LNCaP clone FGC (cell line): ENCODE data around the gene HAGHL.

Experiments used
- DNase-seq: peaks from one replicate; pipeline ENCODE4 v3.0.0-alpha.2; 2011; ENCODE audit warnings: low read depth
- H3K4me3 ChIP-seq: 2 replicates; pipeline ENCODE4 v1.5.1; 2011; ENCODE audit warnings: mild to moderate bottlenecking, low read depth, low read length, control low read depth
- TF ChIP-seq, protein P1 (sequence below): IDR thresholded peaks from 2 replicates; pipeline ENCODE4 v1.5.1; 2012; ENCODE audit warnings: mild to moderate bottlenecking; ENCODE audit not compliant: control insufficient read depth, insufficient read depth; ENCODE audit errors: extremely low read depth

HAGHL gene

DNA sequence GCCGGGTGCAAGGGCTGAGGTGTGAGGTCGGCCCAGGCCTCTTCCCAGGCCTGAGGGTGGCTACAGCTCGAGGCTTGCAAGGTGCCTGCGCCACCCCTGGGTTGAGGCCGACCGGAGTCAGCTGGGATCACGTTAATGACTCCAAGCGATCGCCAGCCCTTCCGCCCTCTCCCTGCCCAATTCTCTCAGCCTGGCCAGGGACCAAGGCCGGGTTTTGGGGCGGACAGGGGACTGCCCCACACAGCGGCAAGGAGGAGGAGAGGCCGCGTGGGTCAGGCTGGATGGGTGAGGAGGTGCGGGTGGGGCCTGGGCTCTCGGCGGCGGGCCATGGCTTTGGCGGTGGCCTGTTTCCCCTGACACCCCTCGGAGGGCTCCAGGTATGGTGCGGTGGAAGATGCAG is 33.5 kb upstream of the HAGHL start:
- H3K4me3 ChIP-seq, result no peak overlapping the region
- TF ChIP-seq, protein P1, sequence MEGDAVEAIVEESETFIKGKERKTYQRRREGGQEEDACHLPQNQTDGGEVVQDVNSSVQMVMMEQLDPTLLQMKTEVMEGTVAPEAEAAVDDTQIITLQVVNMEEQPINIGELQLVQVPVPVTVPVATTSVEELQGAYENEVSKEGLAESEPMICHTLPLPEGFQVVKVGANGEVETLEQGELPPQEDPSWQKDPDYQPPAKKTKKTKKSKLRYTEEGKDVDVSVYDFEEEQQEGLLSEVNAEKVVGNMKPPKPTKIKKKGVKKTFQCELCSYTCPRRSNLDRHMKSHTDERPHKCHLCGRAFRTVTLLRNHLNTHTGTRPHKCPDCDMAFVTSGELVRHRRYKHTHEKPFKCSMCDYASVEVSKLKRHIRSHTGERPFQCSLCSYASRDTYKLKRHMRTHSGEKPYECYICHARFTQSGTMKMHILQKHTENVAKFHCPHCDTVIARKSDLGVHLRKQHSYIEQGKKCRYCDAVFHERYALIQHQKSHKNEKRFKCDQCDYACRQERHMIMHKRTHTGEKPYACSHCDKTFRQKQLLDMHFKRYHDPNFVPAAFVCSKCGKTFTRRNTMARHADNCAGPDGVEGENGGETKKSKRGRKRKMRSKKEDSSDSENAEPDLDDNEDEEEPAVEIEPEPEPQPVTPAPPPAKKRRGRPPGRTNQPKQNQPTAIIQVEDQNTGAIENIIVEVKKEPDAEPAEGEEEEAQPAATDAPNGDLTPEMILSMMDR, result no peak
- no peak for DNase-seq

DNA sequence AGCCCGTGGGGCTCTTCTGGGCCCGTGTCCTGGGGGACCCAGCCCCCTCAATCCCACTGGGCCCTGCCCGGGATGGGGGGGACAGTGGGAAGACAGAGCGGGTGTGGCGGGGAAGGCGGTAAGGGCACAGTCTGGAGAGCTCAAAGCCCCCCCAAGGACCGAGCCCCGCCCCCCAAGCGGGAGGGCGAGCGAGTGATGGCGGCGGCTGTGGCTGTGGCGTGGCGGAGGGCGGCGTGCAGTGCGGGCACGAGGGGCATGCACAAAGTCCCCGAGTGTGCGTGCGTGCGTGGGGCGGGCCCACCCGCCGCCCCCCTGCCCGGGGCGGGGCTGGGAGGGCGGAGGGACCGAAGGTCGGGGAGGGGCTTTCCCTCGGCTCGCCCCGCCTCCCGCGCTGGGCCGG is 33.1 kb upstream of the HAGHL start:
- TF ChIP-seq, protein P1, result no peak
- H3K4me3 ChIP-seq, result no peak overlapping the region

DNA sequence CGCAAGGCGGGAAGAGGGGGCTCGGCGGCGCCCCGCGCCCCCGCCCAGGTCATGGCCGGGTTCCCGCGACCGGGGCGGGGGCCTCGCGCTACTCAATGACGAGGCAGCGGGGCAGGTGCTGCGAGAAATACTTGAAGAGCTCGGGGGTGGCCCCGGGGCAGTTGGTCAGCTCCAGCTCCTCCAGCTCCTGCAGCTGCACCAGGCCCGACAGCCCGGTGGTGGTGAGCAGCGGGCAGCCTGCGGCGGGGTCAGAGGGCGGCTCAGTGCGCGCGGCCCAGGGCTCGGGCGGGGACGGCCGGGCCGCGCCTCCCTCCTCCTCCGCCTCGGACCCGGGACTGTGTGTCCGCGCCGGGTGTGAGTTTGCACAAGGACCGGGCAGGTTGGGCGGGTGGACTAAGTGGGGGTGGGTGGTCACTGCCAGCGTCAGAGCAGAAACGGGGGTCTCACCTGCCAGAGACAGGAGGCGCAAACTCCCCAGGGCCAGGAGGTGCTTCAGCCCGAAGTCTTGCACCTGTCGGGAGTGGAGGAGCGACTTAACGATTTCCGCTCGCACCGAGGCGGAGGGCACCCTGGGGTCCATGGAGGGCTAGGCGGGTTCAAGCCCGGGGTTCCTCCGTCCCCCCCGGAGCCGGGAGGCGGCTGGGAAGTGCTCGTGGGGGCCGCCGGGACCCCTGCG is 32.6 kb upstream of the HAGHL start:
- DNase-seq, result no peak
- TF ChIP-seq, protein P1, result no peak
- peak overlapping the region; percentile 56 for H3K4me3 ChIP-seq

More for the DNA sequence above, 33.1 kb upstream of the HAGHL start:
- DNase-seq, result no peak

DNA sequence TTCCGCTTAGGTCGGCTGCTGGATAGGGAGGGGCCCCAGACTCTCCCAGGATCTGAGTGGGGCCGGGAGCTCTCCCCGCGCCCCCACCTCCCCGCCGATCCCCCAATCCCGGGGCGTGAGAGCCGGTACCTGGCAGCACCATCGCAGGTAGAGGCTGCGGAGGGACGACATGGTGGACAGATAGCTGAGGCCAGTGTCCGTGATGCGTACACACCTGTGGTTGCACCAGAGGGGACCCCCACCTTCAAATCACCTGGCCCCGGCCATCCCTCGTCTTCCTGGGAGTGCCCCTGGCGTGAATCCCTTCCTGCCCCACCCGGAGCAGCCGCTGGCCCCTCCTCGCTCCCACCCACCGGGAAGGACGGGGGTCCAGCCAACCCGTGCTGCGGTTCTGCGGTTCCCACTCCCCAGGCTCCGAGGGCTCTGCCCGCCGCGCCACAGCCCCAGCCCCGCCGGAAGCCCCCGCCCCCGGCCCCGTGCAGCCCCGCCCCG is 32.0 kb upstream of the HAGHL start:
- TF ChIP-seq, protein P1, result no peak
- H3K4me3 ChIP-seq, result peak overlapping the region; percentile 56
- DNase-seq, result no peak

DNA sequence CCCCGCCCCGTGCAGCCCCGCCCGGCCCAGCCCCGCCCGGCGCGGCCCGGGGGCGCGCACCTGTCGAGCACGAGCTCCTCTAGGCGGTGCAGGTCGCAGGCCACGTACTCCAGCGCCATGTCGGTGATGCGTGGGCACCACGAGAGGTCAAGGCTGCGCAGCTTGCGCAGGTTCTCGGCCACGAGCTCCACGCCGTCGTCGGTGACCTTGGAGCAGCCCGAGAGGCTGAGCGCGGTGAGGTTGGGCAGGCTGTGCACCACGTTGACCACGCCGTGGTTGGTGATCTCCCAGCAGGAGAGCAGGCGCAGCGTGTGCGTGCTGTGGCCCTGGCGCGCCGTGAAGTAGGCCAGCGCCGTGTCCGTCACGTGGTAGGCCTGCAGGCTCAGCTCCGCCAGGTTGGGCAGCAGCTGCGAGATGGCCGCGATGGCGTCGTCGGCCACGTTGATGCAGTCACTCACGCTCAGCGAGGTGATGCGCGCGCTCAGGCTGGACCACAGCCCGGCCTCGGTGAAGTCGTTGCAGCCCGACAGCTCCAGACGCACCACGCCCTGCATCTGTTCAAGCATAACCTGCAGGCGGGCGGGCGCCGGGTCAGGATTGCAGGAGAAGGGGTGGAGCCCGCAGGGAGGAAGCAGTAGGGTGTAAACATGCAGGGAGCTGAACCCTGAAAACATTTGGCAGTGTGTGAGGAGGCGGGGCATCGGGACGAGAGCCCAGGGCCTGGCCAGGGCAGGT is 31.4 kb upstream of the HAGHL start:
- DNase-seq, result peak; percentile 66
- H3K4me3 ChIP-seq, result peak overlapping the region; percentile 56
- TF ChIP-seq, protein P1, result no peak

DNA sequence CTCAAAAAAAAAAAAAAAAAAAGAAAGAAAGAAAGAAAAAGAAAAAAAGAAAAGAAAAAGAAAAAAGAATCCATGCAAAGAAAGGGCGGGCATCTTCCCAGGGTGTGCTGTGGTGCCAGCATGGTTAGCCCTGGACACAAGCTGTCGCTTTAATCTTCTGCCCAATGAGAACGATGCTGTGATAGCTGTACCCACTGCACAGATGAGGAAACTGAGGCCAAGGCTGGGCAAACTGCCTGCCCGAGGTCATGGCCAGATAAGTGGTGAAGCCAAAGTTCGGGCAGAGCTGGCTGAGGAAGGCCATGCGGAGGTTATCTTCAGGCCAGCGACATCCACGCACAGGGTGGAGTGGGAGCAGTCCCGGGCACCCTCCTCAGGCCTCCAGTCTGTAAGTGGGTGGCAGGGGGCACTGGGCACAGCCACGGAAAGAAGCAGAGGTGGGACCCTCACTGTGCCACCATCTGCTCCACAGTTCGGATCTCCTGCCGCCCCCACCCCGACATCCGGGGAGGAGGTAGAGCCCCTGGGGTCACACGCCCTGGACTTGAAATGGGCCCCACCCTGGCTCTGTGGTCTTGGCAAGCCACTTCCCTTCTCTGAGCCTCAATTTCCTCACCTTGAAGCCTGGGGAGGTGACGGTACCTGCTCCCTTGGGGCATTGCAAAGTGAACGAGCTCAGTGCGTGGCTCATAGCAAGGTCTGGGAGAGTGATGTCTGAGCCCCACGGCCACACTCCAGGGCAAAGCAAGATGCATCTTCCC is 27.8 kb upstream of the HAGHL start:
- no peak for DNase-seq
- no peak overlapping the region for H3K4me3 ChIP-seq
- TF ChIP-seq, protein P1, result no peak
